Hematopoietic multipotent progenitor cell (in vitro differentiated cells): ENCODE measurements around the gene MSLN. TPM values are rescaled to one million over a fixed set of nuclear protein-coding genes. Genes with fewer than 3 reads are reported as not detected.
"Not testable (repeated sequence)": the region's sequence is repeated elsewhere in the genome, so short reads cannot be mapped to it uniquely, and the experiment has no call there.

Experiments
- DNase-seq, 3 donors: peaks; one replicate each; pipeline ENCODE4 v3.0.0-alpha.2; 2011 to 2015; ENCODE audit warnings: low read depth in 2 of 3, low spot score in 2 of 3
- total RNA-seq: library from RNA; depleted of rRNA; stranded (reverse); fragments of >200 nt; gene quantifications from one replicate; pipeline ENCODE4 v1.2.3, GENCODE V29; 2012

Gene MSLN
- total RNA-seq, 1 donor = under 0.01 TPM

- not testable (repeated sequence) for DNase-seq
These were observed 6.4 kb upstream of the MSLN start for GRCh38 chr16:754121-754607.

DNA sequence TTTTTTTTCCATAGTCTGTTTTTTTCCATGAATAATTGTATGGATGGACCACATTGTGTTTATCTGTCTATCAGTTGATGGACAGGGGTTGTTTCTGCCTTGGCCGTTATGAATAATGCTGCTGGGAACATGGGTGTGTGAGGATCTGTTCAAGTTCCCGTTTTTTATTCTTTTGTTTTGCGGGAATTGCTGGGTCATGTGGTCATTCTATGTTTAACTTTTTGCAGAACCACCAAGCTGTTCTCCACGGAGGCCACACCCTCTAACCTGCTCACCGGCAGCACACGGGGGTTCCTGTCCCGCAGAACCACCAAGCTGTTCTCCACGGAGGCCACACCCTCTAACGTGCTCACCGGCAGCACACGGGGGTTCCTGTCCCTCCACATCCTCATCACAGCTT lies 5.9 kb upstream of the MSLN start:
- DNase-seq = peak in 2 of 3 donors; percentile 60 to 69

- DNase-seq = no peak
These were observed 4.1 kb upstream of the MSLN start for GRCh38 chr16:756428-756827.

GRCh38 chr16:759110-759910 lies 1.2 kb upstream of the MSLN start:
- DNase-seq = no peak

GRCh38 chr16:760065-760464 lies 469 bp upstream of the MSLN start:
- no peak for DNase-seq

DNA sequence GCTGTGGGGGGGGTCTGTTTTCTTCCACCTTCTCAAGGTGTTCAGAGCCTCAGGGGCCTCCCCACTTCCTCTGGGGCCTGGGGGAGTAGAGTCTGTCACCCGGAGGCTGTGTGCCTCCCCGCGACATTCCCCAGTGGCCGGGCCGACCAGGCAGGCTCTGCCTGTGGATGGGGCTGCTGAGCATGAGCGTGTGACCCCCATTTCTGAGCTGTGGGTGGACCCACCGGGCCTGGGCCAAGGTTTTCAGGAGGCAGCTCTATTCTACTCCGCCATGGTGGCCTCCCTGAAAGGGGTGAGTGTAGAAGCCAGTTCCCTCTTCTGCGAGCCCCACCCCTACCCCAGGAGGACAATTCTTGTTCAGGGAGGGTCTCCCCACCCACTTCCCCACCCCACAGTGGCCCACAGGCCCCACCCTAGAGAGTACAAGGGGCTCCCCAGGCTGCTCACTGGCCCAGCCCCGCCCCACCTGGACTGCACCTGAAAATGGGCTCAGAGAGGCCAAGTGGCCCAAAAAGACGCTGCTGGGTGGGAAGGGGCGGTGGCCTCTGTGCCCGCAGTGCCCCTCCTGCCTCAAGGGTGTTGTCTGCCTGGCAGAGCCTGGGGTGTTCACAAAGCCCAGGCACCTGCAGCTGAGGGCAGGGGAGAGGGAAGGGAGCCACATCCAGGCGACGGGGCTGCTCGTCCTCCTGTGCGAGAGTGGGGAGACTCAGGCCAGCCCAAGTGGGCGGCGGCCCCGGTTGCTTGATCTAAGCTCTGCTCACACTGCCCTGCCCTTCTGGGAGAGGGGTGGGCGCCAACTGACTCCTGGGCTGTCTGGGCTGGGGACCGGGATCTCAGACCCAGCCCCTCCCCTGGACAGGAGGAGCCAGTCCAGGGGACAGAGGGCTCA lies 1.3 kb downstream of the MSLN start:
- DNase-seq = no peak

DNA sequence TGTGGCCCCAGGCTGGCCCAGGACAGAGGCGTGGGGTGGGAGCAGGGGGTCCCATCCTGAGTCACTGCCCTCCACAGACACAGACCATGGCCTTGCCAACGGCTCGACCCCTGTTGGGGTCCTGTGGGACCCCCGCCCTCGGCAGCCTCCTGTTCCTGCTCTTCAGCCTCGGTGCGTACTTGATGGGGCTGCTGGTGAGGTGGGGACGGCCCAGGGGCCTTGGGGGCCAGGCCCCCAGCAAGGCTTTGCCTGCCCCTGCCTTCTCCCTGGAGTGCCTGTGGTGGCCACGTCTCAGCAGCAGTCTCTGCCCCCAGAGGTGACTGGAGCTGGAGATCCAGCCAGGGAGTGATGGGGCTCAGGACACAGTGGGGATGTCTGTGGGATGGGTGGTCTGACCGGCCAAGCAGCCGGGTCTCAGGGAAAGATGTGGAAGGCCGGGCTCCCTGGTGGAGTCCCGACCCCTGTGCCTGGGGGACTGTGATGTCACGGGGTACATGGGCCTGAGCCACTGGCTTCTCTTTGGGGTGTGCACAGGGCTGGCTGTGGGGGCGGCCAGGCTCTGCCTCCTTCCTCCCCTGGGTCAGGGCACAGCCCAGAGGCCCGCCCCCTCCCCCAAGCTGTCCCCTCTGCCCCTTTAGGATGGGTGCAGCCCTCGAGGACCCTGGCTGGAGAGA lies 2.2 kb downstream of the MSLN start:
- DNase-seq = no peak

- DNase-seq = no peak
These were observed 3.0 kb downstream of the MSLN start for GRCh38 chr16:763369-764183.

GRCh38 chr16:764184-764750 lies 3.7 kb downstream of the MSLN start:
- DNase-seq = no peak

GRCh38 chr16:764848-765487 lies 4.4 kb downstream of the MSLN start:
- no peak for DNase-seq

- DNase-seq = no peak
These were observed 4.9 kb downstream of the MSLN start for GRCh38 chr16:765488-765865.

DNA sequence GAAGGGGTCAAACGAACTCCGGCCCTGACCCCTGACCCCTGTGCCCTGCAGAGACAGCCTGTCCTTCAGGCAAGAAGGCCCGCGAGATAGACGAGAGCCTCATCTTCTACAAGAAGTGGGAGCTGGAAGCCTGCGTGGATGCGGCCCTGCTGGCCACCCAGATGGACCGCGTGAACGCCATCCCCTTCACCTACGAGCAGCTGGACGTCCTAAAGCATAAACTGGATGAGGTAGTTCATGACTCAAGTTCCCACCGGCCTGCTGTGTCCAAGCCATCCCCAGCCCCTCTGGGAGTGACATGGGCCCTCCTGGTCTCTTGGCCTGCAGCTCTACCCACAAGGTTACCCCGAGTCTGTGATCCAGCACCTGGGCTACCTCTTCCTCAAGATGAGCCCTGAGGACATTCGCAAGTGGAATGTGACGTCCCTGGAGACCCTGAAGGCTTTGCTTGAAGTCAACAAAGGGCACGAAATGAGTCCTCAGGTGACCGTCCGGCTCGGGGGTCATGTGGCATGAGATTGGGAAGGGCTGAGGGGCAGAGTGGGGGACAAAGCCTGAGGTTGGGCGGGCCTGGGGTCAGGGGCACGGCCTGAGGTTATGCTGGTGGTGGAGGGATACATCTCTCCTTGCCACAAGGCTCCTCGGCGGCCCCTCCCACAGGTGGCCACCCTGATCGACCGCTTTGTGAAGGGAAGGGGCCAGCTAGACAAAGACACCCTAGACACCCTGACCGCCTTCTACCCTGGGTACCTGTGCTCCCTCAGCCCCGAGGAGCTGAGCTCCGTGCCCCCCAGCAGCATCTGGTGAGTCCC lies 5.7 kb downstream of the MSLN start:
- DNase-seq = no peak

GRCh38 chr16:766820-767640 lies 6.5 kb downstream of the MSLN start:
- no peak for DNase-seq

DNA sequence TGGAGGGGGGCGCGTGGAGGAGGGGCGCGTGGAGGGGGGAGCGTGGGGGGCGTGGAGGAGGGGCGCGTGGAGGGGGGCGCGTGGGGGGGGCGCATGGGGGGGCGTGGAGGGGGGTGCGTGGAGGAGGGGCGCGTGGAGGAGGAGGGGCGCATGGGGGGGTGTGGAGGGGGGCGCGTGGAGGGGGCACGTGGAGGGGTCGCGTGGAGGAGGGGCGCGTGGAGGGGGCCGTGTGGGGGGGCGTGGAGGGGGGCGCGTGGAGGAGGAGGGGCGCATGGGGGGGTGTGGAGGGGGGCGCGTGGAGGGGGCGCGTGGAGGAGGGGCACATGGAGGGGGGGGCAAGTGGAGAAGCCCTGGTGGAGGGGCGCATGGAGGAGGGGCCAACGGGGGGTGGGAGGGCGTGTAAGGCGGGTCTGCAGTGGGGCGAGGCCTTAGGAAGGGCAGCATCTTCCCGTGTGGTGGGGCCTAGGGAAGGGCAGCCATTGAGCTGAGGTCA lies 7.3 kb downstream of the MSLN start:
- no peak for DNase-seq

GRCh38 chr16:768428-768827 lies 7.9 kb downstream of the MSLN start:
- no peak for DNase-seq

- no peak for DNase-seq
These were observed 8.8 kb downstream of the MSLN start for GRCh38 chr16:769184-769784.

DNA sequence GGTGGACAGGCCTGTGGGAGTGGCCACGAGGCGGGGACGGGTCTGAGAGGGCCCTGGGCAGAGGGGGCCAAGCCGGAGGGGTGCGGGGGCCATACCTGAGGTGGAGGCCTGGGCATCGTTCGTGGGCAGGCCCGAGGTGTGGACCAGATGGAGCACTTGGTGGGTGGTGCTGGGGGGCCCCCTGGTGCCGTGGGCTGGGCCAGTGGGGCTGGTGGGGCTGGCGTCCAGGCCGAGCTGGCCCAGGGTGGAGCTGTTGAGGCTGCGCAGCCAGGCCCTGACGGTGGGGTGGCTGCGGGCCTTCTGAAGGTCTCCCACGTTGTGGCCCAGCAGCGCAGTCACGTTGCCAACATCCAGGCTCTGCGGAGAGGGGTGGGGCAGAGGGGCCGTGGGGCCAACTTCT lies 9.4 kb downstream of the MSLN start:
- no peak for DNase-seq
